Putamen (tissue), 1 donor: ENCODE data around the gene USP50.
"Not testable (repeated sequence)": the region's sequence is repeated elsewhere in the genome, so short reads cannot be mapped to it uniquely, and the experiment has no call there.

Experiments
- DNase-seq: peaks from one replicate; pipeline ENCODE4 v3.0.0-alpha.2; 2016; ENCODE audit warnings: low spot score

Gene USP50

DNA sequence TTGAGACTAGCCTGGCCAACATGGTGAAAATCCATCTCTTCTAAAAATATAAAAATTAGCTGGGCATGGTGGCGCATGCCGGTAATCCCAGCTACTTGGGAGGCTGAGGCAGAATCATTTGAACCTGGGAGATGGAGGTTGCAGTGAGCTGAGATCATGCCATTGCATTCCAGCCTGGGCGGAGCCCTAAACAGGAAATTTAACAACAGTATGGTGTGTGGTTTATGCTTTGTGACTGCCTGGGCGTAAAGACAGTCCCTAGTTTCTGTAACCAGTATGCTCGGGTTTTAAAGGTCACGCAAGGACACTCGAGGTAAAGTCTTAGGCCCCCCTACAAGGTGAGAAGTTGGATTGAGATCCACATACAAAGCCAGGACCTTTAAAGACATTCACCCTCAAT, 43.3 kb downstream of the USP50 start:
- no peak for DNase-seq

DNA sequence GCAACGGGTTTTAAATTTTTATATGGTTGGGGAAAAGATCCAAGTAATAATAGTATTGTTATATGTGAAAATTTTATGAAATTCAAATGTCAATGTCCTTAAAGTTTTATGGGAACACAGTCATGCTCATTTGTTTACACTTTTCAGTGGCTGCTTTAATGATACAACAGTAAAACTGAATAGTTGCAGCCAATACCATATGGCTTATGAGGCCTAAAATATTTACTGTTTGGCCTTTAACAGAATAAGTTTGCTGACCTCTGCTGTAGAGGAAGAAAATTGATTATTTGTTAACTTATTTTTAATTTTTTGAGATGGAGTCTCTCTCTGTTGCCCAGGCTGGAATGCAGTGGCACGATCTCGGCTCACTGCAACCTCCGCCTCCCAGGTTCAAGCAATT, 44.7 kb downstream of the USP50 start:
- no peak for DNase-seq

DNA sequence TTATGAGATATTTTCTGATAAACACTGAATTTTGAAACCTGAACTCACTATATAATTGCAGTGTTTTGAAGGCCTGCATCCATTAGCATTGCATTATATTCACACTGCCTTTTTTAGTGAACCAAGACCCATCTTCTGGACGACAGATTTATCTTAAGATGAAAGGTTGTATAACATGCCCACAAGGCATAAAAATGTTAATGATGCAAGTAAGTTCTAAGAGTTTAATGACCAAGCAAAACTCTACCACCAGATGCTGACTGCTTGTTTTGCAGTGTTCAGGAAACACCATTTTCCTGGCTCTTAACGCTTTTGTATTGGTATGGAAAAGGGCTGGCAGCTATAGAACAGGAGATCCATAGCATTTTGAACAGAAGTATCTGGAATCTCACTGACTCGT, 46.1 kb downstream of the USP50 start:
- DNase-seq = no peak

DNA sequence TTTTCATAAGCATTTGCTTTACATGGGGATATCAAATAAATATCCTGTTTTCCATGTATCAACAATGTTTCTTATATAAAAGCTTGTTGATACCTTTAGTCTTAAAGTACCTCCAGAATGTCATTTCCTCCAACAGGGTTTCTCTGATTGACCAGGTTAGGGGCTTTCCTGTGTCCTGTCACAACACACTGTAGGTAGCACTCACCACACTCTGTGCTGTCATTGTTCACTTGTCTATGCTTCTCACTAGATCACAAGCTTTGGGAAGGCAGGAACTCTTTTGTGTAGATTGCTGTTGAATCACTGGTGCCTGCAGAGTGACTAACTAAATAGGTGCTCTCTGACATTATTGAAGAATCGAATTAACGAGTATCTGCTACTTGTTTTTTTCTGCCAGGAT, 49.8 kb downstream of the USP50 start:
- DNase-seq = no peak

DNA sequence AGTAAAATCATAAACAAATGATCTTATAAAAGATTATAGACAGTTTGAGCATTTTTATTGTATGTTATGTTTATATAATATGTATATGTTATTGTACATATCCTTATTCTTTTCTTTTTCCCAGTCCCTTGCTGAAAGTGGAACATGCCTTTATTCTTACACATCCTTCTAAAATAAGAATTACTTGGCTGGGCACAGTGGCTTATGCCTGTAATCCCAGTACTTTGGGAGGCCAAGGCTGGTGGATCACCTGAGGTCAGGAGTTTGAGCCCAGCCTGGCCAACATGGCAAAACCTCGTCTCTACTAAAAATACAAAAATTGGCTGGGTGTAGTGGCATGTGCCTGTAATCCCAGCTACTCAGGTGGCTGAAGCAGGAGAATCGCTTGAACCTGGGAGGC, 51.9 kb downstream of the USP50 start:
- not testable (repeated sequence) for DNase-seq

DNA sequence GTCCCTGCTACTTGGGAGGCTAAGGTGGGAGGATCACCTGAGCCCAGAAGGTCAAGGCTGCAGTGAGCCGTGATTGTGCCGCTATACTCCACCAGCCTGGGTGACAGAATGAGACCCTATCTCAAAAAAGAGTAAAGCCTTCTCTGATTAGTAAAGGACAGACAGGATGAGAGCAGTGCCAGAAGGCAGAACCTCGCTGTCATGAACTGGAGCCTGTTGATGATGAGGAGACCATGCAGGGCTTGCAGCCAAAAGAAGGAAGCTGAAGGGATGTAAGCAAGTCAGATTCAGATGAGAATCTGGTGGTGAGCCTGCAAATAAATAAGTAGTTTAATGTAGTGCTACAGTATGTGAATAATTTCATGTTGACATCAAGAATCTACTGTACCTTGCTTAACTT, 52.8 kb downstream of the USP50 start:
- no peak for DNase-seq

DNA sequence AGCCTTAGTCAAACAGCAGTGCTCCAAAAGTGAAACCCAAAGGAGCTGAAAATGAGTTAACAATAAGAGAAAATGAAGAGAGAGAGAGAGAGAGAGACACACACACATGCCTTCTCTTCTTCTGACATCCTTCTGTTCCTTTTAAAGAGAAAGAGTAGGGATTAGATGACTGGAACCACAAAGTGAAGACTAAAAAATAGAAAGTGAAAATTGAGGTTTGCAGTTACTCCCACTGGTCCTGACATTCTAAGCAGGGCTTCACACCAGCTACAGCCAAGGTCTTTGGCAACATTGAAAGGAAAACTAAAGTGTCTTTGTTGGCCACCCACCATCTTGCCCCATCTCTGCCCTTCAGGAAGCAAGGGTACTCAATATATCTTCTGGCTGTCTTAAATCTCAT, 59.2 kb downstream of the USP50 start:
- no peak for DNase-seq

DNA sequence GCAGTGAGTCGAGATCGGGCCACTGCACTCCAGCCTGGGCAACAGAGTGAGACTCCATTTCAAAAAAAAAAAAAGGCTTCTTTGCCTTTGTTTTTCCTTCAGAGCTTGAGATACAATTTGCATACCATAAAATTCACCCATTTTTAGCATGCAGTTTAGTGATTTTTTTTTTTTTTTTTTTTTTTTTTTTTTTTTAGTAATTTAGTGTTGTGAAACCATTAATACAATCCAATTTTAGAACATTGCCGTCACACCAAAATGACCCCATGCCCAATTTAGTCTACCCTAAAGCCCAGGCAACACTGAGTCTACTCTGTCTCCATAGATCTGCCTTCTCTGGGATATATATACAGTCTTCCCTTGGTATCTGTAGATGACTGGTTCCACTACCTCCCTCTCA, 61.1 kb downstream of the USP50 start:
- no peak for DNase-seq

DNA sequence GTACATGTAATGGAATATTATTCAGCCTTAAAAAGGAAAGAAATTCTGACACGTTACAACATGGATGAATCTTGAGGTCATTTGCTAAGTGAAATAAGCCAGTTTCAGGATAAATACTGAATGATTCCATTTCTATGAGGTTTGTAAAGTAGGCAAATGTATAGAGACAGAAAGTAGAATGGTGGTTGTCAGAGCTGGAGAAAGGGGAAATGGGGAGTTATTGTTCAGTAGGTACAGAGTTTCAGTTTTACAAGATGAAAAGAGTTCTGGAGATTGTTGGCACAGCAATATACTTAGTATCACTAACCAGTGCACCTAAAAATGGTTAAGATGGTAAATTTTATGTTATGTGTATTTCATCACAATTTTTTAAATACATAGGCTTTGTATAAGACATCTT, 61.7 kb downstream of the USP50 start:
- DNase-seq = no peak

DNA sequence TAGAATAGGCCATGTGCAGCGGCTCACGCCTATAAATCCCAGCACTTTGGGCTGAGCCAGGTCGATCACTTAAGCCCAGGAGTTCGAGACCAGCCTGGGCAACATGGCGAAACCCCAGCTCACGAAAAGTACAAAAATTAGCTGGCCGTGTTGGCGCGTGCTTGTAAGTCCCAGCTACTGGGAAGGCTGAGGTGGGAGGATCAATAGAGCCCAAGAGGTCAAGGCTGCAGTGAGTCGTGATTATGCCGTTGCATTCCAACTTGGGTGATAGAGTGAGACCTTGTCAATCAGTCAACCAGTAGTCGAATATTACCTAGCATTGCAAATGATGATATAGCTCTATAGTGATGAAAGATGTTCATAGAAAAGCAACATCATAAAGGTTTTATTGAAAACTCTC, 70.3 kb downstream of the USP50 start:
- DNase-seq = no peak

DNA sequence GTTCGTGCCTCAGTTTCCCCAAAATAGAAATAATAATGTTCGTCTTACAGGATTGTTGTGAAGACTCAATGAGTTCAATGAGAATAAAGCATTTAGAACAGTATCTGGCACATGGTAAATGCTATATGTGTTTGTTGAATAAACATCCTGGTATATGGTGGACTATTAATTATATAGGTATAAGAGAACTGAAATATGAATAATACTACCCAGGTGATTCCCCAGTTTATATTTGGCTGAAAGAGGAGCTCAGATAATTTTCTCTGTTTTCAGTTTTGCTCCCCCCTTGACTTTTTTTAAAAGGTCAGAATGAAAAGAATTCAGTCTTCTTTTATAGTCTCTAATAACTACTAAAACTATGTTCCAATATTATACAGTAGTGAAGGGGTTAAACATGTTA, 75.4 kb downstream of the USP50 start:
- no peak for DNase-seq

DNA sequence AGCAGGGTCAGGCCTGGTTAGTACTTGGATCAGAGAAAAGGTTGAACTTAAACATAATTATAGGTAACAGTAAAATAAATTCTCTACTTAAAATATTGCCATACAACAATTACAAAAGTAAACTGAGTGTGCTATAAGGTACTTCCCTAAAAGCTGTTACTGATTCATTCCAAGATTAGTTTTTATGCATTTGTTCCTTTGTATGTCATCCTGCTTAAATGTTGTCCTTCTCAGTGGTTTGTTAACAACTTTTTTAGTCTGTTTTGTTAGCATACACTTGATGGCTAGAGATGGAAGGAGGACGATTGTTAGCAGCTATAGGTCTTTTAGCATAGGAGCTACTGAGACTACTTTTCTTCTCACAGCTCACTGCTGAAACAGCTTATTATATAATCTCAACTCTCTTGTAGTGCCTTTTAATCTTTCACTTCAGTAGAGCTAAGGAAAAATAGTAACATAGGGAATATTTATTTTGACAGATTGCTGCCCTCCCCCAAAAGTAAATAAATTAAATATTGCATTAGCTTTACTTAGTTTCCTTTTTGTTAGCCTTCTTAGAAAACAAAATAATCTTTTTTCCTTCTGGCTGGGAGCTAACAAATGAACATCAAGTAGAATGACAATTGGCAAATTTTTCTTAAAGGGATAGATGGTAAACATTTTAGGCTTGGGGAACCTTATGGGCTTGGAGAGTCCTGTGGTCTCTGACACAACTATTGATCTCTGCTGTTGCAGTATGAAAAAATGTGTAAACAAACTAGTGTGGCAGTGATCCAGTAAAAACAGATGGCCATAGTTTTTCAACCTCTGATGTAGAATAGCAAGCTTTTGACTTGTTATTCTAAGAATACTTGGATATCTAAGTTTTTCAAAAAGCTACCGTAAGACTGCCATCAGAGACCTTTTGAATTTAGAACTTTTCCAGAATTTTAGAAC, 82.8 kb downstream of the USP50 start:
- DNase-seq = no peak

DNA sequence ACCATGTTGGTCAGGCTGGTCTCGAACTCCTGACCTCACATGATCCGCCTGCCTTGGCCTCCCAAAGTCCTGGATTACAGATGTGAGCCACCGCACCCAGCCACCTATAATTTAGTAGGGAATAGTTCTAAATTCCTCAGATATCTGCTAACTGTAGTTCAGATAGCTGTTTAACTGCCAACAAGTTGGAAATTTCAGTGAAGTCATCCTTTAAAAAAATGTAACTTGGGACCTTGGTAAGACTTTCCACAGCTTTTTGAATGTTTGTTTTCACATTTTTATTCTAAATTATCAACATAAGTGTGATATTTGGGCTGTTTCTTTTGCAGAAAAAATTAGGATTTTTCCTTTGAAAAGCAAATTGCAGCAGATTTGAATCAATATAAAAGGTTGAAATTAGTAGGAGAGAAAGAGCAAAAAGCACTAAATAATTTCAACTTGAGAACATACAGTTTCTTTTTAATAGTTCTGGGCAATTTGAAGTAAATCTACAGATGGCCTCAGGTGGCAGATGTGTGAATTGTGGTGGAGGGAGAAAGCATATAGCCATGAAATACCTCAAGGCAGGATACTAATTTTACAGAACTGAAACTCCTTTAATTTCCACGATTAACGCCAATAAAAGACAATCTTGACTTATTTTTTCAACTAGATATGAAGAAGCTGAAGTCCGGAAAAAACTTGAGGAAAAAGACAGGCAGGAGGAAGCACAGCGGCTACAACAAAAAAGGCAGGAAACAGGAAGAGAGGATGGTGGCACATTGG, 87.9 kb downstream of the USP50 start:
- no peak for DNase-seq

DNA sequence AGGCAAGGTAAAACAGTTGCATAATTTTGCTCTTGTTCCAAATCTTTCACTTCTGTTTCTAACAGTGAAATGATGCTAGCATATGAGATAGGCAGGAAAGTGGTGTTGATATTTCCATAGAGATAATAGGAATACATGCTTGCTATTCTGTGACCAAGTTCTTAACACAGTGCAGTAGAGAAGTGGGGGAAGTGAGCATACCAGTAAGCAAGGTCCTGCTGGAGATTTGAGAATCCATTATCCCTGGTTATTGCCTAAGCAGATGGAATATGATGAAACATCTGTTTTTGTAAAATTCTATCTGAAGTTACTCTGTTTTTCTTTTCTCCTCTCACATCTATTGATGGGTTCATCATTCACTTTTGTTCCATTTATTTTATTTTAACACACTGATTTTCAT, 93.5 kb downstream of the USP50 start:
- DNase-seq = no peak
